NCI-H226 (cell line): ENCODE data around the gene PAX7.

Experiments
- DNase-seq: peaks from one replicate; pipeline ENCODE4 v3.0.0-alpha.2; 2015

The PAX7 gene

GRCh38 chr1:18711536-18712251 is 81.0 kb downstream of the PAX7 start:
- no peak for DNase-seq

- no peak for DNase-seq
Measured at GRCh38 chr1:18712252-18712600, 81.6 kb downstream of the PAX7 start.

GRCh38 chr1:18714404-18715175 is 83.9 kb downstream of the PAX7 start:
- DNase-seq, result no peak

- no peak for DNase-seq
Measured at GRCh38 chr1:18716112-18716784, 85.6 kb downstream of the PAX7 start.

GRCh38 chr1:18716785-18717678 is 86.4 kb downstream of the PAX7 start:
- no peak for DNase-seq

GRCh38 chr1:18719786-18720451 is 89.3 kb downstream of the PAX7 start:
- DNase-seq, result no peak

- DNase-seq, result no peak
Measured at GRCh38 chr1:18721041-18721440, 90.4 kb downstream of the PAX7 start.

- no peak for DNase-seq
Measured at GRCh38 chr1:18721776-18722175, 91.1 kb downstream of the PAX7 start.

- no peak for DNase-seq
Measured at GRCh38 chr1:18722270-18722669, 91.6 kb downstream of the PAX7 start.

GRCh38 chr1:18723206-18723605 is 92.6 kb downstream of the PAX7 start:
- DNase-seq, result no peak

- DNase-seq, result no peak
Measured at GRCh38 chr1:18723701-18724411, 93.2 kb downstream of the PAX7 start.

GRCh38 chr1:18724801-18725200 is 94.2 kb downstream of the PAX7 start:
- DNase-seq, result no peak

GRCh38 chr1:18725231-18725895 is 94.7 kb downstream of the PAX7 start:
- DNase-seq, result no peak

- no peak for DNase-seq
Measured at GRCh38 chr1:18726368-18726767, 95.7 kb downstream of the PAX7 start.

- DNase-seq, result no peak
Measured at GRCh38 chr1:18727956-18728355, 97.3 kb downstream of the PAX7 start.

GRCh38 chr1:18730321-18730720 is 99.7 kb downstream of the PAX7 start:
- DNase-seq, result no peak

GRCh38 chr1:18731148-18731547 is 100.5 kb downstream of the PAX7 start:
- DNase-seq, result no peak

- DNase-seq, result no peak
Measured at GRCh38 chr1:18731591-18732235, 101.1 kb downstream of the PAX7 start.

- no peak for DNase-seq
Measured at GRCh38 chr1:18732686-18733085, 102.0 kb downstream of the PAX7 start.

- DNase-seq, result no peak
Measured at GRCh38 chr1:18734001-18734400, 103.4 kb downstream of the PAX7 start.
